ENCODE results near the gene TMEM43. TPM values are rescaled to one million over a fixed set of nuclear protein-coding genes. Genes with fewer than 3 reads are reported as not detected.

TMEM43 gene
- total and polyA plus RNA-seq, 10 of the 15 experiments (the other 5 are each of a cell fraction or from before 2014, with no cell fraction given) = 7.2 to 33.0 (median 18.5) TPM

GRCh38 chr3:14178247-14179113 is 53.6 kb downstream of the TMEM43 start, which contains the start of the genes LSM3 and XPC (continued):
- peak; percentile 86 for TF ChIP-seq ATF2 (IDR thresholded peaks at IDR 0.05; ENCODE audit: low read length)
- TF ChIP-seq JUND (IDR thresholded peaks at IDR 0.05; ENCODE audit: low read depth, low read length) = no peak
- no peak for TF ChIP-seq JUNB (IDR thresholded peaks at IDR 0.05)
- TF ChIP-seq STAT1 (conservative IDR thresholded peaks at IDR 0.05) = no peak
- no peak for TF ChIP-seq ZNF24 (IDR thresholded peaks at IDR 0.05)
- no peak for TF ChIP-seq NR2C2 (IDR thresholded peaks at IDR 0.05; ENCODE audit: borderline replicate concordance, control insufficient read depth, insufficient read length, low read depth)
- peak; percentile 49; the same call in 1 of the 2 replicates for TF ChIP-seq NR2C1 (IDR thresholded peaks at IDR 0.05)
- no peak for TF ChIP-seq BCLAF1 (IDR thresholded peaks at IDR 0.05)
- no peak for TF ChIP-seq CBX3 (IDR thresholded peaks at IDR 0.05; ENCODE audit: borderline replicate concordance, low read depth)
- no peak for TF ChIP-seq MYC (IDR thresholded peaks at IDR 0.05; ENCODE audit: insufficient read depth, insufficient read length, insufficient replicate concordance, low read length, severe bottlenecking)
- peak; percentile 88 for TF ChIP-seq E2F4 (IDR thresholded peaks at IDR 0.05; ENCODE audit: low read depth, low read length)
- TF ChIP-seq MLLT1 (IDR thresholded peaks at IDR 0.05) = peak; percentile 74
- peak in 1 of 2 experiments; percentile 62; a peak in 2 of 3 replicates for TF ChIP-seq EGR1 (IDR thresholded peaks at IDR 0.05; ENCODE audit: borderline replicate concordance in 1 of 2, low read depth in 2 of 2, low read length in 2 of 2)
- no peak for TF ChIP-seq NRF1 (conservative IDR thresholded peaks at IDR 0.05; ENCODE audit: low read depth, low read length)
- peak; percentile 31; the same call in 1 of the 2 replicates for TF ChIP-seq RAD51 (IDR thresholded peaks at IDR 0.05)
- TF ChIP-seq BMI1 (IDR thresholded peaks at IDR 0.05; ENCODE audit: borderline replicate concordance) = no peak
- TF ChIP-seq YY1 (IDR thresholded peaks at IDR 0.05; ENCODE audit: low read depth, low read length) = peak; percentile 96
- peak; percentile 97 for TF ChIP-seq LARP7 (IDR thresholded peaks at IDR 0.05)
- TF ChIP-seq DPF2 (IDR thresholded peaks at IDR 0.05) = peak; percentile 68
- TF ChIP-seq ELK1 (IDR thresholded peaks at IDR 0.05; ENCODE audit: low read depth, low read length) = peak; percentile 43; the same call in 1 of the 2 replicates
- no peak for TF ChIP-seq TCF7 (IDR thresholded peaks at IDR 0.05; ENCODE audit: borderline replicate concordance)
